Inflammatory macrophage treated with lipopolysaccharide for 4 hours (primary cell): Measurements from ENCODE around the gene PRM1.

Experiments
- DNase-seq: peaks from one replicate; pipeline ENCODE4 v3.0.0-alpha.2; 2020

PRM1 gene

DNA sequence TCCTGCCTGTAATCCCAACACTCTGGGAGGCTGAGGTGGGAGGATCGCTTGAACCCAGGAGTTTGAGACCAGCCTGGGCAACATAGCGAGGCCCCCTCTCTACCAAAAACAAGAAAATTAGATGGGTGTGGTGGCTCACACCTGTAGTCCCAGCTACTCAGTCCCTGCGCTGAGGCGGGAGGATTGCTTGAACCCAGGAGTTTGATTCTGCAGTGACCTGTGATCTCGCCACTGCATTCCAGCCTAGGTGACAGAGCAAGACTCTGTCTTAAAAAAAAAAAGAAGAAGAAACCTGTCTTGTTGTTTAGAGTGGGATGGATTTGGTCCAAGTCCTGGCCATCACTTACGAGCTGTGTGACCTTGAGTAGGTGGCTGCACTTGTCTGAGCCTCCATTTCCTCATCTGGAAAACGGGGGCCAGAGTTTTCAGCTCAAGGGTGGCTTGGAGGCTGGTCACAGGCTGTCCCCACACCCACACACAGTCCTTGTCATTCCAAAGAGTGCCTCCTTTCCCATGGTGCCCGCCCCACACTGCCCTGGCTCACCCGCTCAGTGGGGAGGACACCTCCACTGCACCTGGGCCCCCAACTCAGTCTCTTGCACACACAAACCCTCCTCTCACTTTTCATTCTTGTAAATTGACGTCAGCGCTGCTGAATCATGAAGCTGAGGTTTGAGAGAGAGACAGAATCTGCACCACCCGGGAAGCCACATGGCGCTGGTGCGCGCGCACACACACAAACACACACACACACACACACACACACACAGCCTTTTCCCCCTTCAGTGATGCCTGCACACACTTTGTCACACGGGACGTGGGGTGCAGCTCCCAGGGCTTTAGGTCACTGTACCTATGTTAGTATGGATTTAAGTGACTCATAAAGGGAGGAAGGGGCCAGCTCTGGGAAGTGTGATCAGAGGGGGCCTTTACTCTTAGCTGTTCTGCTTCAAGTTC lies 29.3 kb downstream of the PRM1 start:
- peak; percentile 36 for DNase-seq

DNA sequence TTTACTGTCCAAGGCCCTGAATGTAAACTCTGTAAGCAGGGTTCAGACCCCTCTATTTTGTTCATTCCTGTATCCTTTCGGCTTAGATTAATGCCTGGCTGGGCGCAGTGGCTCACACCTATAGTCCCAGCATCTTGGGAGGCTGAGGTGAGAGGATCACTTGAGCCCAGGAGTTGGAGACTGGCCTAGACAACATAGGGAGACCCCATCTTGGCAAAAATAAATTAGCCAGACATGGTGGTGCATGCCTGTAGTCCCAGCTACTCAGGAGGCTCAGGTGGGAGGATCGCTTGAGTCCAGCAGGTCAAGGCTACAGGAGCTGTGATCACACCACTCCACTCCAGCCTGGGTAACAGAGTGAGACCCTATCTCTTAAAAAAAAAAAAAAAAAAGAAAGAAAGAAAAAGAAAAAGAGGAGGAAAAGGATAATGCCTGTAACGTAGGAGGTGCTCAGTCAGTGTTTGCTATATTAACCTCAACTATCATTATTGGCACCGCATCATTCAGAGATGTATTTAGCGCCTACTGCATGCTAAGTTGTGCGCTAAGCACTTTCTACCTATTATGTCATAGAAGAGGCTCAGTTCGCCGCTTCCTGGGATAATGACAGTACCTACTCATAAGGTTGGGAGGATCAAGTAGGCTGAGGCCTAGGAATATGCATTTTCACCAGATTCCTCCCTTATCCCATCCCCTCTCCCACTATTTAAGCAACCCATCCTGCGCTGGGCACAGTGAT lies 30.2 kb downstream of the PRM1 start:
- no peak for DNase-seq

DNA sequence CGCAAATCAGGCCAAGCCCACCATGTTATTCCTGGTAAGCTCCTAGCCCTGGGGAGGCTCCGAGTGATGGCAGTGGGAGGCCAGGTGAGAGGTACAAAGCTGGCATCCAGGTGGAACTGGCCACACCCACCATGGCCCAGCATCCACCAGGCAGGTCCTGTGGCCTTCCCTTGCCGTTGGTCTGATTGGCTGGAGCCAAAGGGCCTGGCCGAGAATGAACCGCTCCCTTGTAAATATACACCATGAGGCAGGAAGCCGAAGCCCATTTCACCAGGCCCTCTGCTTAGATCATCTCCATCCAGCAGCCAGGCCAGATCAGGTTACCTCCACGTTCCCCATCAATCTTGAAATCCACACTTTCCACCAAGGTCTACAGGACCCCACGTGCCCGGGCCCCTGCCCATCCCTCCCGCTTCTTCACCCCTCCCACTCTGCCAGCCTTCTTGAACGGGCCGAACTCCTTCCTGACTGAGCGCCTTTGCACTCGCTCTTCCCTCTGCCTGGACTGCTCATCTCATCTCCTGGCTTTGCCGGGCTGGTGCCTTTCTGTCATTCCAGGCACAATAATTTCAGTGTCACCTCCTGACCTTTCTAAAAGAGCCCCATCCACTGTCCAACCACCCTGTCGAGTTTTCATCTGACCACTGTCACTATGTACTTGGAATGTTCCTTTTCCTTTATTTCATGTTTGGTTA lies 30.9 kb downstream of the PRM1 start:
- DNase-seq = no peak

DNA sequence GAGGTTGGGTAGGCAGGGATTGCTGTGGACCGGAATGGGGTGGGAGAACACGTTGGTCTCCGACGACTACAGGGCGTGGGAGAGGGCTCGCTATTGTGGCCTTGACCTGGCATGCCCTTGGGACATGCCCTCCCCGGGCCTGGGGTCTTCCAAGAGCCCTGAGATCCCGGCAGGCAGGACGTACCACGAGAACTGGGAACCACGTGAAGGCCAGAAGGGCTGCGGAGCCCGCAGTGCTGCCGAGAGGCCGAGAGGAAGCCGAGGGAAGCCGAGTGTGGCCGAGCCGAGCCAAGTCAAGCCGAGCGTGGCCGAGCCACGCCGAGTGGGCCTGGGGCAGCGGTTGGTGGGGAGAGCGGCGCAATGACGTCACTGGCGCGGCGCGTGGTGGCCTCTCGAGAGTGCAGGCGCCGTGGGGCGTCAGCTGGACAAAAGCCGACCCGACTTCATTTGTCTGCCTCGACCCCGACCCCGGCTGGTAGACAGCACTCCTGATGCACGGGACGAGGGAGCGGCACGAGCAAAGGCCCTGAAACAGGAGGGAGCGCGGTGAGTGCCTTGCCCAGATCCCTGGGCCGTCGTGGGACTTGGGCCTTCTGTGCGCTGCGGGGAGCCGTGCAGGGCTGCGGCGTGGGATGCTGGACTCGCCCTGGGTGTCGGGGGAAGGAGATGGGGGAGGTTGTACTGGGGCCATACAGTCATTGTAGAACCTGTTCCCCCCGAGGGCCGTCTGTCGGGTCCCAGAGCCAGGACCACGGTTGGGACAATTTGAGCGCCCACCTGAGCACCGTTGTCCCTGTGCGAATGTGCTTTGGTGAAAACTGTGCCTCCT lies 31.7 kb downstream of the PRM1 start:
- DNase-seq = no peak

DNA sequence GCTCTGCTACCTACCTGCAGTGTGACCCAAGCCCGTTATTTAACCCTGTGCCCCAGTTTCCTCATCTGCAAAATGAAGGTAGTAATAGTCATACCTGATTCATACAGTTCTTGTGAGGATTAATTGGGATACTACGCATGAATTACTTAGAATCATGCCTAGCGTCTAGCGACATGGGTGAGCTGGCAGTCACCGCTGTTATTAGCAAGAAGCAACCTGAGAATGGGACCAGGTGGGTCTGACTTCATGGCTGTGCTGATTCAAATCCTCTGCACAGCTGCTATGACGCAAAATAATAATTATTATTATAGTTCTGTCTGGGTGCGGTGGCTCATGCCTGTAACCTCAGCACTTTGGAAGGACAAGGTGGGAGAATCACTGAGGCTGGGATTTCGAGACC lies 33.0 kb downstream of the PRM1 start:
- DNase-seq = no peak

DNA sequence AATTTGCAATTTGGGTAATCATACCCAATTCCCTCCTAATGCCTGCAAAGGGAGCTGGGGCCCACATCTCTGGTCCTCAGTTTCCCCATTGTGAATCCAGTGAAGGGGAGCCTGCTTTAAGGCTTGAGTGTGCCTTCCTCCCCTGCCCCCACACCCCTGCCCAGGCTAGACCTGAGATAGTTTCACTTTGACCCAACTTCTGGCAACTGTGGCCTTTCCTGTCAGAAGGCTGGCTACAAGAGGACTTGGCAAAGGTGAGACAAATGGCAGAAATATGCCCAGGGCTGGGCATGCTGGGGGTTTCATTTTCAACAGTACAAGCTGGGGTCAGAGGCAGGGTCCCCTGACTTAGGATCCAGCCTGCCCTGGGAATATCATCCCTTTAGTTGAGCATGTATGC lies 35.1 kb downstream of the PRM1 start:
- no peak for DNase-seq

DNA sequence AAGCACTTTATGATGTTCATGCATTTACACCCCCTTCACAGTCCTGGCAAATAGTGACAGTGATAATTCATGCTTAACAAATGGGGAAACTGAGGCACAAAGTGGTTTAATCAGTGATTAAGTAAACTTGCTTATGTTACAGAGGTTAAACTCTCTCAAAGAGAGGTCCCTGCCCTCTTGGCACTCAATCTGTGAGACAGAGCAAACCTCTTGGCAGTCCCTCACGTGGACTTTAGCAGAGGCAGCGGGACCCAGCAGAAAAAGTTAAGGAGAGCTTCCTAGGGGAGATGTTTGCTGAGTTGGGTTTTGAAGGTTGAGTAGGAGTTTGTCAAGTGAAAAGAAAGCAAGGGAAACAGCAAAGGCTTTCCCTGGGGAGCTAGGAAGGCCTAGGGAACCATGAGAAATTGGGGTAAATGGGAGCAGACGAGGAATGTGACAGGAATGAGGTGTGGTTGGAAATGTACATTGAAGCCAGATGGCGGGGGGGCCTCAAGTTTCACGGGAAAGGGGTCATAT lies 35.9 kb downstream of the PRM1 start:
- no peak for DNase-seq

DNA sequence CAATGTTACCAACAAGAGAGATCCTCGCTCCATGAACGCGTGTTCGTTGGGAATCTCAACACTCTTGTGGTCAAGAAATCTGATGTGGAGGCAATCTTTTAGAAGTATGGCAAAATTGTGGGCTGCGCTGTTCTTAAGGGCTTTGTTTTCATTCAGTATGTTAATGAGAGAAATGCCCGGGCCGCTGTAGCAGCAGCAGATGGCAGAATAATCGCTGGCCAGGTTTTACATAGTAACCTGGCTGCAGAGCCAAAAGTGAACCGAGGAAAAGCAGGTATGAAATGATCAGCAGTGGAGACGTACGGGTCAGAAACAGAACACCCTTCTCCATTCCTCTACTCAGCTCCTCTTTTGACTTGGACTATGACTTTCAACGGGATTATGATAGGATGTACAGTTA lies 38.5 kb downstream of the PRM1 start:
- DNase-seq = no peak

DNA sequence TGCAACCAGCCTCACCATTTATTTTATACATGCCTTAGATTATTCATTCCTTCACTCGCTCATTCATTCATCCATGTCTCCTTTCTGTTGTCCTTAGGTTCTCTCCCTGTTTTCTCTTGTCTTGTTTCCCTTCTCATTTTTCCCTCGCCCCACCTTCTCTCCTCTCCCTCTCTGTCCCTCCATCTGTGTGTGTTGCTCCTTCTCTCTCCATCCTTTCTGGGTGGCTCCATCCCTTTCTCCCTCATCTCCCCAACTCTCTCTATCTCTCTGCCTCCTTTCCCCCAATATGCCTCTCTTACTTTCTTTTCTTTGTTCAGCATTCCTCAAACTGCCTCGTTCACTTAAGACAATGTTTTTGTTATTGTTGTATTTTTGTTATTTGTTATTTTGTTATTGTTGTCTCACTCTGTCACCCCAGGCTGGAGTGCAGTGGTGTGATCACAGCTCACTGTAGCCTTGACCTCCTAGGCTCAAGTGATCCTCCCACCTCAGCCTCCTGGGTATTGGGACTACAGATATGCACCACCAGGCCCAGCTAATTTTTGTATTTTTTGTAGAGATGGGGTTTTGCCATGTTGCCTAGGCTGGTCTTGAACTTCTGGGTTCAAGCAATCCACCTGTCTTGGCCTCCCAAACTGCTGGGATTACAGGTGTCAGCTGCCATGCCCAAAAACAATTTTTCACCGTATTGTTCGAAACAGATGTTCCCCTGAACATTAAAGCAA lies 39.5 kb downstream of the PRM1 start:
- no peak for DNase-seq

DNA sequence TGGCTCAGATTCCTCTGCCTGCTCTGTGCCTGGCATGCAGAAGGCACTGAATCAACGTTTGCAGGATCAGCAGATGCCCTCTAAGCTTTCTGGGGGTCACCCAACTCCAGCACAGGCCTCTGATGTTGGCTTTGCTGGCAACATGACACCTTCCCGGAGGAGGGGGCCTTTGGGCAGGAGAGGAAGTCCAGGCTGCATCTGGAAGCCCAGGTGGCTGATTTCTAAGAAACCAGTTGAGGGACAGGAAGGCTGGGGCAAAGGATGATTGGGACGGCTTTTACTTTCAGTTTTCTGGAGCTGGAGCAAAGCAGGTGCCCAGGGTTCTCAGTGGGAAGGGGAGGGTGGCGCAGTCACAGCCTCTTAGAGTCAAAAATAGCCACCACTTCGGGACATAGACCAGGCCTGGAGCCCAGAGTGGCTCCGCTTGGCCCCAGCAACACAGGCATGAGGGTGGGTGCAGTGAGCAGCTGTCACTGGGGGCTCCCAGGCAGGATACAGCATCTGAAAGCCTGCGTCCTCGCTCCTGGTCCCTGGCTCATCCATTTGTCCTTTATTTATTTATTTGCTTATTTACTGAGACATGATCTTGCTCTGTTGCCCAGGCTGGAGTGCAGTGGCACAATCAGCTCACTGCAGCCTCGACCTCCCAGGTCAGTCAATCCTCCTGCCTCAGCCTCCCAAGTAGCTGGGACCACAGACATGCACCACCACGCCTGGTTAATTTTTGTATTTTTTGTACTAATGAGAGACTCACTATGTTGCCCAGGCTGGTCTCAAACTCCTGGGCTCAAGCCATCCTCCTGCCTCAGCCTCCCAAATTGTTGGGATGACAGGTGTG lies 40.3 kb downstream of the PRM1 start:
- no peak for DNase-seq

DNA sequence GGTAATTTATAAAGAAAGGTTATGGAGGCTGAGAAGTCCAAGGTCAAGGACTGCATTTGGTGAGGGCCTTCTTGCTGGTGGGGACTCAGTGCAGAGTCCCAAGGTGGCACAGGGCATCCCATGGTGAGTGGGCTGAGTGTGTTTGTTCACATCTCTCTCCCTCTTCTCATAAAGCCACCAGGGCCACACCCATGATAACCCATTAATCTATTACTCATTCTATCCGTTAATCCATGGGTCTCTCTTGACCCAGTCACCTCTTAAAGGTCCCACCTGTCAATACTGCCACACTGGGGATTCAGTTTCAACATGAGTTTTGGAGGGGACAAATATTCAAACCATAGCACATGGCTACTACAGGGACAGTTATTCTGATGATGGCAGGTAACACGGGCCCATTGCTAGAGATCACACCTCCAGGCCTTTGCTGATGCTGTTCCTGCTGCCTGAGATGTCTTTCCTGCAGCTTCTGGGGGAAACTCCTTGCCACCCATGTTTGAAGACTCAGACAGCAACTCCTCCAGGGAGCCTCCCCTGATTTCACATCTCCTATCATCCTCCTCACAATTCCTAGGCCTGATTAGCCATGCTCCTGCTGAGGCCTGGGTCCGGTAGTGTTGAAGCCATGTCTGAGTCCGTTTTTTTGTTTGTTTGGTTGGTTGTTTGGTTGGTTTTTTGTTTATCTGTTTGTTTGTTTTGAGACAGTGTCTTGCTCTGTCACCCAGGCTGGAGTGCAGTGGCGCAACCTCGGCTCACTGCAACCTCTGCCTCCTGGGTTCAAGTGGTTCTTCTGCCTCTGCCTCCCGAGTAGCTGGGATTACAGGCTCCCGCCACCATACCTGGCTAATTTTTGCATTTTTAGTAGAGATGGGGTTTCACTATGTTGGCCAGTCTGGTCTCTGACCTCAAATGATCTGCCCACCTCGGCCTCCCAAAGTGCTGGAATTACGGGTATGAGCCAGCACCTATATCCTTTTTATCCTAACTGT lies 41.2 kb downstream of the PRM1 start:
- no peak for DNase-seq

DNA sequence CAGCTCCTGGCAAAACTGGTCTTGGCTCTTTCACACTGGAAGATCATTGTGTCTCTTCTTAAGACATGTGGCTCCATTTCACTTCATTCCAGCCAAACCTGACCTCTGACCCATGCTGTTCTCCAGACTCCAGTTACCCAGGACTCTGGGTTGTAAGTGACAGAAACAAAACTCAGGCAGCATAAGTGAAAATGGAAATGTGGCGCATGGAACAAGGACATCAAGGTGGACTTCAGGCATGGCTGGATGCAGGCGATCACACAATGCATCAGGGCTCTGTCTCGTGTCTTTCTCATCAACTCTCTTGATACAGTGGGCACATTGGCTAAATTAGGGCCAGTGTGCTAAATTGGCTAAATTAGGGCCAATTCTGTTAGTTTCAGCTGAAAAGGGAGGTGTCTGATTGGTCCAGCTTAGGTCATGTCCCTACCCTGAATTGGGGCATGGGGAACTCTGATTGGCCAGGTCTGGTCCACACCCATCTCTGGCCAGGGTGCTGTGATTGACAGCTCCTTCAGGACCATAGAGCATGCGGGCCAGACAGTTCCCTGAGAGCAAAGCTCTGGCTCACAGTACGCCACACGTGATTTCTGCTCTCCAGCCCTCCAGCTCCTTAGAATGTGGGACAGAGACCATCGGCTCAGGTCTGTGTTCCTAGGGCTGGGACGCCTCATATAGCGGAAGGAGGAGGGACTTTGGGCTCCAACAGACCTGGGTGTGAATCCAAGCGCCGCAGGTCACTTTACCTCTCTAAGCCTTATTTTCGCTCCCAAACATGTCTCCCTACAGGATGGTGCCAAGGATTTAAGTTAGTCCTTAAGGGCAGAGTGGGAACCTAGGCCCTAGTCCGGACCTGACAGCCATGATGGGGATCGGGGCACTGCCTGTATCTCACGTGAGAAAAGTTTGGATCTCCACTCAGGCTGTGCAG lies 42.6 kb downstream of the PRM1 start:
- DNase-seq = no peak

DNA sequence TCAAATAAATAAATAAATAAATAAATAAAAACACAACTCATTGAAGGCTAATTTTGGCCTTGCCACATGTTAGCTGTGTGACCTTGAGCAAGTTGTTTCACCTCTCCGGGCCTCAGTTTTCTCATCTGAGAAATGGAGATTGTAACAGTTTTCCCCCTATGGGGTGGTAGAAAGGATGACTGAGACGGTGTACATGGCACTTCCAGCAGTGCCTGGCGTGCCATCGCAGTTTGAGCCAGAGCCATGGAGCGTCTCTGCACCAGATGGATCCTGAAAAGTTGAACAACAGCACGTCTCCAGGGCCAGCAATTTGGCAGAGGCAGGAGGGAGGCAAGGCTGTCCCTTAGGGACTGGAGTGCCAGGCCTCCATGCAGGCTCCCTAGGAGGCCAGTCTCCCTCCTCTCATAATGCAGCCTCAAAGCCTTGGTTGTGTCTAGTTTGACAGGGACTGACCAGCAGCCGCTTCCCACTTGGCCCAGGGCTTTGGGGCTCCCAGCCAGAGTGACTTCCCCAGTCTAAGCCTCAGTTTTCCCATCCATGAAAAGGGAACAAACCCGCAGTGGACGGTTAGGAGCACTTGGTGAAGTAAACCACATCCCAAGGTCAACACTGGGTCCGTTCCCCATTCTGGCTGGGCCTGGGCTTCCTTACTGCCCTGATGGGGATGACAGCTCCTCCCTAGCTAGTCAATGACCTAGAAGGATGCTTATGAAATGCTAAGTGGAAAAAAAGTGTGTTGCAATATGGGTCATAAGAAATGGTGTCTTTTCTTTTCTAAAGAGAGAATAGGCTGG lies 44.5 kb downstream of the PRM1 start:
- DNase-seq = peak; percentile 98

DNA sequence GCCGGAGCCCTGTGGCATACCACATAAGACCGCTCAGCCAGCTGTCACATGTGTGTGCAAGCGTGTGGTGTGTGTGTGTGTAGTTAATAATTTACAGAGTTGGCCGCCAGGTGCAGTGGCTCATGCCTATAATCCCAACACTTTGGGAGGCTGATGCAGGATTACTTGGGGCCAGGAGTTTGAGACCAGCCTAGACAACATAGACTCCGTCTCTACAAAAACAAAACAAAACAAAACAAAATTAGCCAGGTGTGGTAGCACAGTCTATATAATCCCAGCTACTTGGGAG lies 45.5 kb downstream of the PRM1 start:
- DNase-seq = no peak

DNA sequence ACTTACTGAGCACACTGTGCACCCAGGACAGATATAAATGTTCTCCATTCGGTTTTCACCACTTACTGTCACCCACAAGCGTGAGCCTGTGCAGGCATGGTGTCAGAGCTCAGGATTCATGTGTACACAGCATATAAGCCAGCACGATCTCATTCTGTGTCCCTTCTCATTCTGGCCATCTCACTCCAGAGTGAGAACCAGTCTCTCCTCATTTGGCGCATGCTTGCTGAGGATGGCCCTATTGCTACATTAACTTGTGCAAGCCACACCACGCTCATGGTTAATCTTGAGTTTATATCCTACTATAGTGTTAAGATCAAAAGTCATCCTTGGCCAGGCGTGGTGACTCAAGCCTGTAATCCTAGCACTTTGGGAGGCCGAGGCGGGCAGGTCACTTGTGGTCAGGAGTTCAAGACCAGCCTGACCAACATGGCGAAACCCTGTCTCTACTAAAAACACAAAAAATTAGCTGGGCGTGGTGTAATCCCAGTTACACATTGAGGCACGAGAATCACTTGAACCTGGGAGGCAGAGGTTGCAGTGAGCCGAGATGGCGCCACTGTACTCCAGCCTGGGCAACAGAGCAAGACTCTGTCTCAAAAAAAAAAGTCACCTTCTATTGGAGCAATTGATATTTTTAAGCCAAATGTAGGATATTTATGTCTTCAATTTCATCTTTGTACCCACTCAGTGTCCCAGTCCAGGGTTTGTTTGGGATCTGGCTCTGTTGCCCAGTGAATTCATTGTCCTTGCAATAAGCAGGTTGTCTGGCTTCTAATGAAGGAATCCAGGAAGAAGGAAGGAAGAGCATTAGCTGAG lies 46.0 kb downstream of the PRM1 start:
- peak; percentile 85 for DNase-seq

DNA sequence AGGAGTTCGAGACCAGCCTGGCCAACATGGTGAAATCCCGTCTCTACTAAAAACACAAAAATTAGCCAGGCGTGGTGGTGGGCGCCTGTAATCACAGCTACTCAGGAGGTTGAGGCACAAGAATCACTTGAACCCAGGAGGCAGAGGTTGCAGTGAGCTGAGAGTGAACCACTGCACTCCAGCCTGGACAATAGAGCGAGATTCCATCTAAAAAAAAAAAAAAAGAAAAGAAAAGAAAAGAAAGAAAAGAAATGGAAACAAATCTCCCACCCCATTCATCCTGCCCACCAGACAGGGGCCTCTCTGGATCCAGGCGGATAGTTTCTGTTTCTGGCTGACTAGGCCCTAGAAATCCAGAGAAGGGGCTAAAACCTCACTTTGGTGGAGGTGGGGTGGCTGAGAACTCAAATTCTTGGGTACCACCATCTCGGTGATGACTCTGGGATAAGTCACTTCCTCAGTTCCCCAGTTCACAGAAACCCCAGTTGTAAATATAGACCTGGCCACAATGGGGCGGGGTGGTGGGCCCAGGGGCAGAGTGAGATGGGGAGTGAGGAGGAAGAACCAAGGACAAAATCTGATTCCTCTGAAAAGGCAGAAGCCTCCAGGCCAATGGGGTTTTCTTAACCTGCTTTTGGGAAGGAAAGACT lies 47.3 kb downstream of the PRM1 start:
- DNase-seq = no peak
